WTC11 (cell line): ENCODE data around the gene CARM1. TPM values are rescaled to one million over a fixed set of nuclear protein-coding genes. Genes with fewer than 3 reads are reported as not detected.

Source experiments
- ATF6 ChIP-seq: sonication (generic); formaldehyde crosslinking; IDR thresholded peaks from 2 replicates; pipeline ENCODE4 v1.8.1; 2023; ENCODE audit warnings: mild to moderate bottlenecking, missing genetic modification reagents
- CBFB ChIP-seq: sonication (generic); formaldehyde crosslinking; IDR thresholded peaks from 2 replicates; pipeline ENCODE4 v1.8.1; 2022; ENCODE audit warnings: mild to moderate bottlenecking, low read depth, missing genetic modification reagents
- CDX4 ChIP-seq: fragments of 250-450 bp; sonication (Bioruptor Pico); IDR thresholded peaks from 2 replicates; pipeline ENCODE4 v1.9.0; 2021; ENCODE audit warnings: moderate library complexity, mild to moderate bottlenecking, inconsistent platforms, borderline replicate concordance
- E2F5 ChIP-seq: sonication (generic); formaldehyde crosslinking; IDR thresholded peaks from 2 replicates; pipeline ENCODE4 v1.8.1; 2022; ENCODE audit warnings: mild to moderate bottlenecking, moderate library complexity, missing genetic modification reagents
- EMX1 ChIP-seq: fragments of 250-450 bp; sonication (Bioruptor Pico); IDR thresholded peaks from 2 replicates; pipeline ENCODE4 v1.8.0; 2021; ENCODE audit warnings: mild to moderate bottlenecking
- FOXK1 ChIP-seq: sonication (generic); formaldehyde crosslinking; IDR thresholded peaks from 2 replicates; pipeline ENCODE4 v1.8.0; 2022; ENCODE audit warnings: mild to moderate bottlenecking, moderate library complexity, missing genetic modification reagents
- GABPB1 ChIP-seq: sonication (generic); formaldehyde crosslinking; IDR thresholded peaks from 2 replicates; pipeline ENCODE4 v1.8.1; 2023; ENCODE audit warnings: mild to moderate bottlenecking, missing genetic modification reagents
- GTF2I ChIP-seq: fragments of 250-450 bp; sonication (Bioruptor Pico); conservative IDR thresholded peaks from 2 replicates; pipeline ENCODE4 v1.4.0; 2021; ENCODE audit warnings: mild to moderate bottlenecking
- MAX ChIP-seq: sonication (generic); formaldehyde crosslinking; IDR thresholded peaks from 2 replicates; pipeline ENCODE4 v1.8.0; 2022; ENCODE audit warnings: mild to moderate bottlenecking, missing genetic modification reagents
- MLX ChIP-seq: sonication (generic); formaldehyde crosslinking; IDR thresholded peaks from 2 replicates; pipeline ENCODE4 v1.8.1; 2023; ENCODE audit warnings: mild to moderate bottlenecking, missing genetic modification reagents, moderate library complexity
- MYBL2 ChIP-seq: sonication (generic); formaldehyde crosslinking; IDR thresholded peaks from 2 replicates; pipeline ENCODE4 v1.8.1; 2023; ENCODE audit warnings: mild to moderate bottlenecking, moderate library complexity, missing genetic modification reagents
- NFATC4 ChIP-seq: fragments of 250-450 bp; sonication (Bioruptor Pico); IDR thresholded peaks from 2 replicates; pipeline ENCODE4 v1.9.0; 2021; ENCODE audit warnings: mild to moderate bottlenecking
- NFE2L1 ChIP-seq: sonication (generic); formaldehyde crosslinking; IDR thresholded peaks from 2 replicates; pipeline ENCODE4 v1.8.1; 2023; ENCODE audit warnings: missing genetic modification reagents
- NR3C1 ChIP-seq: sonication (generic); formaldehyde crosslinking; conservative IDR thresholded peaks from 2 replicates; pipeline ENCODE4 v1.8.1; 2023; ENCODE audit warnings: low read depth, mild to moderate bottlenecking, missing genetic modification reagents
- OVOL2 ChIP-seq: fragments of 250-450 bp; sonication (Bioruptor Pico); IDR thresholded peaks from 2 replicates; pipeline ENCODE4 v1.9.0; 2021; ENCODE audit warnings: mild to moderate bottlenecking, borderline replicate concordance
- SP1 ChIP-seq: sonication (generic); formaldehyde crosslinking; conservative IDR thresholded peaks from 2 replicates; pipeline ENCODE4 v1.8.1; 2022; ENCODE audit warnings: missing genetic modification reagents
- STAT6 ChIP-seq: sonication (generic); formaldehyde crosslinking; conservative IDR thresholded peaks from 2 replicates; pipeline ENCODE4 v1.8.1; 2023; ENCODE audit warnings: mild to moderate bottlenecking, low read depth, missing genetic modification reagents, moderate library complexity
- TEAD1 ChIP-seq: sonication (generic); formaldehyde crosslinking; IDR thresholded peaks from 2 replicates; pipeline ENCODE4 v1.8.0; 2022; ENCODE audit warnings: mild to moderate bottlenecking, missing genetic modification reagents
- USF1 ChIP-seq: sonication (generic); formaldehyde crosslinking; IDR thresholded peaks from 2 replicates; pipeline ENCODE4 v1.8.0; 2022; ENCODE audit warnings: mild to moderate bottlenecking, missing genetic modification reagents
- ZBTB21 ChIP-seq: sonication (generic); formaldehyde crosslinking; IDR thresholded peaks from 2 replicates; pipeline ENCODE4 v1.8.1; 2023; ENCODE audit warnings: mild to moderate bottlenecking, missing genetic modification reagents, borderline replicate concordance
- ZMAT4 ChIP-seq: fragments of 250-450 bp; sonication (Bioruptor Pico); IDR thresholded peaks from 2 replicates; pipeline ENCODE4 v1.9.0; 2021; ENCODE audit warnings: mild to moderate bottlenecking
- ZNF138 ChIP-seq: sonication (generic); formaldehyde crosslinking; conservative IDR thresholded peaks from 2 replicates; pipeline ENCODE4 v1.8.1; 2022; ENCODE audit warnings: mild to moderate bottlenecking, moderate library complexity, missing genetic modification reagents
- ZNF281 ChIP-seq: sonication (generic); formaldehyde crosslinking; IDR thresholded peaks from 2 replicates; pipeline ENCODE4 v1.8.0; 2023; ENCODE audit warnings: mild to moderate bottlenecking, missing genetic modification reagents
- ZNF512 ChIP-seq: sonication (generic); formaldehyde crosslinking; IDR thresholded peaks from 2 replicates; pipeline ENCODE4 v1.8.1; 2022; ENCODE audit warnings: missing genetic modification reagents, borderline replicate concordance
- total RNA-seq: library from RNA; stranded (reverse); gene quantifications from 3 replicates; pipeline ENCODE4 v1.2.3, GENCODE V29; 2021

The CARM1 gene
- total RNA-seq, 1 experiment from 2014 or later = 125 TPM

- no peak for TF ChIP-seq ATF6 (CRISPR knock-in tag)
- TF ChIP-seq MYBL2 (CRISPR knock-in tag) = peak; percentile 87
- 0 out of 2 replicates have a peak, but pooled peaks have one; percentile 95 for TF ChIP-seq STAT6 (CRISPR knock-in tag)
- TF ChIP-seq EMX1 (CRISPR knock-in tag) = peak; percentile 65; the same call in 1 of the 2 replicates
- TF ChIP-seq ZNF138 (CRISPR knock-in tag) = no peak; the same call in 1 of the 2 replicates
- peak; percentile 98 for TF ChIP-seq SP1 (CRISPR knock-in tag)
- TF ChIP-seq ZMAT4 (CRISPR knock-in tag) = no peak
- TF ChIP-seq USF1 = peak; percentile 63; the same call in 1 of the 2 replicates
- no peak for TF ChIP-seq NFATC4 (CRISPR knock-in tag)
- peak; percentile 95 for TF ChIP-seq FOXK1 (CRISPR knock-in tag)
- no peak for TF ChIP-seq GTF2I (CRISPR knock-in tag)
- TF ChIP-seq CBFB (CRISPR knock-in tag) = no peak
- peak; percentile 98 for TF ChIP-seq MAX (CRISPR knock-in tag)
- peak; percentile 76; the same call in 1 of the 2 replicates for TF ChIP-seq E2F5
- peak; percentile 74 for TF ChIP-seq NFE2L1 (CRISPR knock-in tag)
- TF ChIP-seq MLX (CRISPR knock-in tag) = 0 out of 2 replicates have a peak, but pooled peaks have one; percentile 65
- TF ChIP-seq ZNF512 (CRISPR knock-in tag) = no peak
- no peak for TF ChIP-seq CDX4 (CRISPR knock-in tag)
- peak; percentile 77 for TF ChIP-seq TEAD1 (CRISPR knock-in tag)
- TF ChIP-seq ZNF281 (CRISPR knock-in tag) = no peak; the same call in 1 of the 2 replicates
- peak; percentile 69; the same call in 1 of the 2 replicates for TF ChIP-seq ZBTB21
- TF ChIP-seq GABPB1 = peak; percentile 64; the same call in 1 of the 2 replicates
- peak; percentile 93; the same call in 1 of the 2 replicates for TF ChIP-seq NR3C1 (CRISPR knock-in tag)
- TF ChIP-seq OVOL2 (CRISPR knock-in tag) = no peak
Measured at GRCh38 chr19:10960314-10961072, 89.1 kb downstream of the CARM1 start, which contains the start of gene SMARCA4 (continued).
